Loucy (cell line): ENCODE measurements around the gene MAP3K5.
A peak's percentile ranks its signal among the peaks of the same experiment; 100 is the strongest.

ENCODE experiments used
- H2AFZ ChIP-seq: fragments of 200-600 bp; sonication (generic); 2 replicates; pipeline ENCODE4 v1.6.0; 2016; ENCODE audit warnings: antibody characterized with exemption, mild to moderate bottlenecking, low read length, moderate library complexity
- H3F3A ChIP-seq: fragments of 200-600 bp; 2 replicates; pipeline ENCODE4 v1.6.0; 2016; ENCODE audit warnings: antibody characterized with exemption, low read depth, mild to moderate bottlenecking
- H3K27me3 ChIP-seq: fragments of 200-600 bp; sonication (generic); 2 replicates; pipeline ENCODE4 v1.6.1; 2014; ENCODE audit warnings: low read length, mild to moderate bottlenecking; ENCODE audit not compliant: insufficient read depth, poor library complexity, severe bottlenecking
- H3K36me3 ChIP-seq: fragments of 200-600 bp; sonication (generic); 2 replicates; pipeline ENCODE4 v1.6.1; 2016; ENCODE audit warnings: low read length; ENCODE audit not compliant: insufficient read depth
- H3K4me1 ChIP-seq: fragments of 200-600 bp; sonication (generic); 2 replicates; pipeline ENCODE4 v1.5.1; 2014; ENCODE audit warnings: low read length, mild to moderate bottlenecking; ENCODE audit not compliant: insufficient read depth, poor library complexity, severe bottlenecking
- H3K4me2 ChIP-seq: fragments of 200-600 bp; sonication (generic); 2 replicates; pipeline ENCODE4 v1.6.0; 2014; ENCODE audit warnings: antibody characterized with exemption, low read length, low read depth, mild to moderate bottlenecking; ENCODE audit not compliant: poor library complexity, severe bottlenecking
- H3K4me3 ChIP-seq: fragments of 200-600 bp; sonication (generic); 2 replicates; pipeline ENCODE4 v1.5.1; 2014; ENCODE audit warnings: low read length, mild to moderate bottlenecking, mixed read lengths; ENCODE audit not compliant: poor library complexity, severe bottlenecking
- H3K79me2 ChIP-seq: fragments of 200-600 bp; sonication (generic); 2 replicates; pipeline ENCODE4 v1.6.1; 2014; ENCODE audit warnings: low read length; ENCODE audit not compliant: insufficient read depth
- H3K9ac ChIP-seq: fragments of 200-600 bp; sonication (generic); 2 replicates; pipeline ENCODE4 v1.6.0; 2014; ENCODE audit warnings: mild to moderate bottlenecking, low read depth, low read length, moderate library complexity; ENCODE audit not compliant: poor library complexity, severe bottlenecking
- H3K9me2 ChIP-seq: fragments of 200-600 bp; sonication (generic); replicated peaks from 2 replicates; pipeline ENCODE4 v1.6.1; 2016; ENCODE audit warnings: low read depth, low read length, mixed read lengths
- H3K9me3 ChIP-seq: fragments of 200-600 bp; sonication (generic); 2 replicates; pipeline ENCODE4 v1.6.1; 2014; ENCODE audit warnings: mild to moderate bottlenecking, antibody characterized with exemption, low read length, low read depth; ENCODE audit not compliant: insufficient read depth
- H4K20me1 ChIP-seq: fragments of 200-600 bp; sonication (generic); 2 replicates; pipeline ENCODE4 v1.6.0; 2014; ENCODE audit warnings: antibody characterized with exemption, low read length, mild to moderate bottlenecking; ENCODE audit not compliant: insufficient read depth, poor library complexity, severe bottlenecking
- EZH2phosphoT487 ChIP-seq: fragments of 200-600 bp; IDR thresholded peaks from 2 replicates; pipeline ENCODE4 v1.6.1; 2018; ENCODE audit warnings: antibody characterized with exemption, mild to moderate bottlenecking, moderate library complexity, borderline replicate concordance
- TF ChIP-seq, protein P1 (sequence below): fragments of 200-600 bp; sonication (generic); conservative IDR thresholded peaks from 2 replicates; pipeline ENCODE4 v1.5.1; 2014; ENCODE audit warnings: mild to moderate bottlenecking, antibody characterized with exemption, low read length

Gene MAP3K5

DNA sequence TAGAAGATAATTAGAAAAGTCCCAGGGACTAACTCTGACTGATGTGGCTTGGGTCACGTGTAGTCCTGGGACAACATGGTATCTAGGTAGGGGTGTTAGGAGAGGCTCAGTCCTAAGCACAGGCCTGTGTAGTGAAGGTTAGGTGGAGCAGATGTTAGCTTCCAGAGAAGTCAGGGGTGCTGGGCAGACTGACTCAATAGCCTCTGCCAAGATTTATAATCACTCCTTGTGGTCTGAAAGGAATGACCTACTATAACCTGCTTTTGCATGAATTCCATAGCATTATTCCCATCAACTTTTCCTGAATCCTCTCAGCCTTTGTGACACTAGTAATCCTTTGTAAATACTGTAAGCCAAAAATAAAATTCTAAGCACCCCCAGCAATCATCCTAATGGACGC, 19.9 kb upstream of the MAP3K5 start:
- no peak overlapping the region for H3K4me3 ChIP-seq
- no peak overlapping the region for H2AFZ ChIP-seq
- H3F3A ChIP-seq = no peaks in the 10 kb centered on the region
- H4K20me1 ChIP-seq = no peaks in the 10 kb centered on the region
- no peak overlapping the region for H3K9ac ChIP-seq
- H3K36me3 ChIP-seq = no peaks in the 10 kb centered on the region
- no peaks in the 10 kb centered on the region for H3K27me3 ChIP-seq
- H3K9me2 ChIP-seq = no peaks in the 10 kb centered on the region
- H3K9me3 ChIP-seq = no peaks in the 10 kb centered on the region
- H3K79me2 ChIP-seq = no peaks in the 10 kb centered on the region
- no peaks in the 10 kb centered on the region for H3K4me1 ChIP-seq
- no peak overlapping the region for H3K4me2 ChIP-seq
- no peak for TF ChIP-seq EZH2phosphoT487
- TF ChIP-seq, protein P1, sequence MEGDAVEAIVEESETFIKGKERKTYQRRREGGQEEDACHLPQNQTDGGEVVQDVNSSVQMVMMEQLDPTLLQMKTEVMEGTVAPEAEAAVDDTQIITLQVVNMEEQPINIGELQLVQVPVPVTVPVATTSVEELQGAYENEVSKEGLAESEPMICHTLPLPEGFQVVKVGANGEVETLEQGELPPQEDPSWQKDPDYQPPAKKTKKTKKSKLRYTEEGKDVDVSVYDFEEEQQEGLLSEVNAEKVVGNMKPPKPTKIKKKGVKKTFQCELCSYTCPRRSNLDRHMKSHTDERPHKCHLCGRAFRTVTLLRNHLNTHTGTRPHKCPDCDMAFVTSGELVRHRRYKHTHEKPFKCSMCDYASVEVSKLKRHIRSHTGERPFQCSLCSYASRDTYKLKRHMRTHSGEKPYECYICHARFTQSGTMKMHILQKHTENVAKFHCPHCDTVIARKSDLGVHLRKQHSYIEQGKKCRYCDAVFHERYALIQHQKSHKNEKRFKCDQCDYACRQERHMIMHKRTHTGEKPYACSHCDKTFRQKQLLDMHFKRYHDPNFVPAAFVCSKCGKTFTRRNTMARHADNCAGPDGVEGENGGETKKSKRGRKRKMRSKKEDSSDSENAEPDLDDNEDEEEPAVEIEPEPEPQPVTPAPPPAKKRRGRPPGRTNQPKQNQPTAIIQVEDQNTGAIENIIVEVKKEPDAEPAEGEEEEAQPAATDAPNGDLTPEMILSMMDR = no peak

DNA sequence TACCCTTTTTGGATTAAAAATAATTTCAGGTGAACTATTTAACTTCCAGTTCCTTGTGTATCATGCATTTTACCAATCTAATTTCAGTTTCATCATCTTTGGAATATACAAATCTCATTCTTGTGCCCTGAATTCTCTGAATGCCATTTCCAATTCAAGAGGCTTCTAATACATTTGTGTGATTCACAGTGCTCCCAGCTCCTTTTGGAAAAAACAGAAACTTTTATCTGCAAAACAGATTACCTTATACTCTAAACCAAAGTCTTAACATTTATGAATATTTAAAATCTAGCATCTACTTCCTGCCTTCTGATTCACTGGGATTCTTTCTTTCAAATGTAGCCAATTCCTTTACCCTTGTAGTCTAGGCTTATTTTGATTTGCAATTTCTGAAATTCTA, 19.0 kb upstream of the MAP3K5 start:
- Histone ChIP-seq H2AFZ (peak overlapping the region; percentile 21; the same call in 1 of the 2 replicates), H3K4me1 (no peaks in the 10 kb centered on the region), H3K9ac (no peak overlapping the region), H3K4me2 (no peak overlapping the region), H3F3A (no peaks in the 10 kb centered on the region), H3K4me3 (no peak overlapping the region), H3K79me2 (no peaks in the 10 kb centered on the region), H3K27me3 (no peaks in the 10 kb centered on the region), H3K9me3 (no peaks in the 10 kb centered on the region), H3K9me2 (no peaks in the 10 kb centered on the region), H3K36me3 (no peaks in the 10 kb centered on the region), H4K20me1 (no peaks in the 10 kb centered on the region)
- TF ChIP-seq, protein P1 = no peak
- TF ChIP-seq EZH2phosphoT487 = no peak

DNA sequence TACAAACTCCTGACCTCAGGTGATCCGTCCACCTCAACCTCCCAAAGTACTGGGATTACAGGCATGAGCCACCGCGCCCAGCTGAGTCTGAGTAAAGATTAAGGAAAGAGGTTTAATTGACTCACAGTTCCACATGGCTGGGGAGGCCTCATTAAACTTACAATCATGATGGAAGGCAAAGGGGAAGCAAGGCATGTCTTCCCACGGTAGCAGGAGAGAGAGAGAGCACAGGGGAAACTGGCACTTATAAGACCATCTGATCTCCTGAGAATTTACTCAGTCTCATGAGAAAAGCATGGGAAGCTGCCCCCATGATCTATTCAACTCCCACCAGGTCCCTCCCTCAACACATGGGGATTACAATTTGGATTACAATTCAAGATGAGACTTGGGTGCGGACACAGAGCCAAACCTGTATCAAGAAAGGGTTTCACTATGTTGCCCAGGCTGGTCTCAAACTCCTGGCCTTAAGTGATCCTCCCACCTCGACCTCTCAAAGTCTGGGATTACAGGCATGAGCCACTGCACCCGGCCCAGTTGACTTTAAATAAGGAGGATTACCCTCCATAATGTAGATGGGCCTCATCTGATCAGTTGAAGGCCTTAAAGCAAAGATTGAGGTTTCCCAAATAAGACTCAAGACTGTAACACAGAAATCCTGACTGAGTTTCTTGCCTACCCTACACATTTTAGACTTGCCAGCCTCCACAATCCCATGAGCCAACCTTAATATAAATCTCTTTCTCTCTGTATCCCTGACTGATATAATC, 17.0 kb upstream of the MAP3K5 start:
- Histone ChIP-seq H3K4me2 (no peak overlapping the region), H2AFZ (no peak overlapping the region), H3K27me3 (no peaks in the 10 kb centered on the region), H3K36me3 (no peaks in the 10 kb centered on the region), H3K4me1 (no peaks in the 10 kb centered on the region), H3K79me2 (no peaks in the 10 kb centered on the region), H3K9me3 (no peaks in the 10 kb centered on the region), H3K9ac (no peak overlapping the region), H4K20me1 (no peaks in the 10 kb centered on the region), H3F3A (no peaks in the 10 kb centered on the region), H3K9me2 (no peaks in the 10 kb centered on the region), H3K4me3 (no peak overlapping the region)
- TF ChIP-seq EZH2phosphoT487 = no peak
- TF ChIP-seq, protein P1 = no peak
